ENCODE data around the gene LMCD1. TPM values are rescaled to one million over a fixed set of nuclear protein-coding genes. Genes with fewer than 3 reads are reported as not detected.

The LMCD1 gene
- polyA plus RNA-seq, 1 of the 3 experiments (the other 2 are of a cell fraction): 23.6 TPM

- no peaks in the 10 kb centered on the region for H3K27me3 ChIP-seq (ENCODE audit: insufficient read depth)
- no peaks in the 10 kb centered on the region for H3K9me2 ChIP-seq
- H2AFZ ChIP-seq (ENCODE audit: low read depth): no peak overlapping the region
- no peaks in the 10 kb centered on the region for H3K9me3 ChIP-seq
- ChIA-PET POLR2A (no interaction called here), CTCF (no interaction called here)
- peaks cover 5 to 35% of the 10 kb centered on the region in 2 experiments; a peak in 3 of 4 replicates for H3K4me1 ChIP-seq (ENCODE audit: control insufficient read depth in 1 of 2, insufficient read depth in 2 of 2, low read depth in 1 of 2, low read length in 1 of 2)
- H3K4me2 ChIP-seq: no peak overlapping the region
- H3K36me3 ChIP-seq (replicated peaks in 1 of 2; ENCODE audit: control insufficient read depth in 1 of 2, insufficient read depth in 2 of 2, low read length in 1 of 2): no peaks in the 10 kb centered on the region
- no peak overlapping the region for H3K4me3 ChIP-seq (ENCODE audit: low read depth in 2 of 2, low read length in 1 of 2)
- H3F3A ChIP-seq (replicated peaks; ENCODE audit: insufficient read depth): no peaks in the 10 kb centered on the region
- DNase-seq: no peak
- 71% methylated on average over 9 of the region's 9 CpGs for WGBS (ENCODE audit: low lambda C conversion rate)
- TF ChIP-seq PBX3 (IDR thresholded peaks at IDR 0.05): no peak
- TF ChIP-seq RFX5 (IDR thresholded peaks at IDR 0.05; ENCODE audit: low read length): no peak
- TF ChIP-seq NRF1 (IDR thresholded peaks at IDR 0.05; ENCODE audit: low read depth, low read length): no peak
- no peak for TF ChIP-seq SMC3 (IDR thresholded peaks at IDR 0.05; ENCODE audit: low read depth, low read length)
- no peak for TF ChIP-seq USF2 (IDR thresholded peaks at IDR 0.05; ENCODE audit: borderline replicate concordance, low read depth, low read length)
- TF ChIP-seq POLR2AphosphoS5 (IDR thresholded peaks at IDR 0.05; ENCODE audit: low read depth, low read length): no peak
- TF ChIP-seq JUND (IDR thresholded peaks at IDR 0.05): no peak
- no peak for TF ChIP-seq USF1 (IDR thresholded peaks at IDR 0.05; ENCODE audit: borderline replicate concordance, low read depth)
- no peak for TF ChIP-seq IRF3 (IDR thresholded peaks at IDR 0.05; ENCODE audit: low read depth, low read length)
- no peak for TF ChIP-seq CHD2 (IDR thresholded peaks at IDR 0.05; ENCODE audit: low read length, partially characterized antibody)
- TF ChIP-seq REST (IDR thresholded peaks at IDR 0.05; ENCODE audit: low read depth, low read length): no peak
- no peak overlapping the region for H3K27ac ChIP-seq (ENCODE audit: low read depth in 2 of 2, low read length in 1 of 2)
- no peaks in the 10 kb centered on the region for H3K79me2 ChIP-seq (ENCODE audit: insufficient read depth)
- H3K9ac ChIP-seq: no peak overlapping the region
- no peaks in the 10 kb centered on the region for H4K20me1 ChIP-seq (ENCODE audit: insufficient read depth)
These were observed 101.6 kb downstream of the LMCD1 start for GRCh38 chr3:8603115-8603710.
